GM19438 (cell line): ENCODE data around the gene BEX4.
"Not testable (repeated sequence)": the region's sequence is repeated elsewhere in the genome, so short reads cannot be mapped to it uniquely, and the experiment has no call there.

Experiments
- ATAC-seq: cut with Tn5 transposase; IDR thresholded peaks from one replicate; pipeline ENCODE4 v1.9.1; 2021; ENCODE audit warnings: low read depth; ENCODE audit not compliant: unreplicated experiment

Gene BEX4, protein sequence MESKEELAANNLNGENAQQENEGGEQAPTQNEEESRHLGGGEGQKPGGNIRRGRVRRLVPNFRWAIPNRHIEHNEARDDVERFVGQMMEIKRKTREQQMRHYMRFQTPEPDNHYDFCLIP

GRCh38 chrX:103214870-103215424 lies at the start of gene BEX4:
TSS of gene BEX4 (plus strand) at chrX:103215108. CDS start at chrX:103216154, 1,046 bp downstream.
- ATAC-seq = peak; percentile 93

- no peak for ATAC-seq
These were observed 44.7 kb upstream of the BEX4 start for GRCh38 chrX:103170216-103170615.

GRCh38 chrX:103171353-103171752 lies 43.6 kb upstream of the BEX4 start:
- ATAC-seq = no peak

DNA sequence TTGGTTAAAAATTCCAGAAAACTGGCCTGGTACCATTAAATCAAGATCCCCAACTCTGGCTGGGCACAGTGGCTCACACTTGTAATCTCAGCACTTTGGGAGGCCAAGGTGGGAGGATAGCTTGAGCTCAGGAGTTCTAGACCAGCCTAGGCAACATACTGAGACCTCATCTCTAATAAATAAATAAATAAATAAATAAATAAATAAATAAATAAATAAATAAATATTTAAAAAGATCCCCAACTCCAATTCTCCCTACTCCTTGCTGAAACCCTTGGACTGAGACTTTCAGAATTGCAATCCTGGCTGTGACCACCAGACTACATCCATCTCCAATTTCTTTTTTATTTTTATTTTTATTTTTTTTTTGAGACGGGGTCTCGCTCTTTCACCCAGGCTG lies 39.7 kb upstream of the BEX4 start:
- ATAC-seq = not testable (repeated sequence)

DNA sequence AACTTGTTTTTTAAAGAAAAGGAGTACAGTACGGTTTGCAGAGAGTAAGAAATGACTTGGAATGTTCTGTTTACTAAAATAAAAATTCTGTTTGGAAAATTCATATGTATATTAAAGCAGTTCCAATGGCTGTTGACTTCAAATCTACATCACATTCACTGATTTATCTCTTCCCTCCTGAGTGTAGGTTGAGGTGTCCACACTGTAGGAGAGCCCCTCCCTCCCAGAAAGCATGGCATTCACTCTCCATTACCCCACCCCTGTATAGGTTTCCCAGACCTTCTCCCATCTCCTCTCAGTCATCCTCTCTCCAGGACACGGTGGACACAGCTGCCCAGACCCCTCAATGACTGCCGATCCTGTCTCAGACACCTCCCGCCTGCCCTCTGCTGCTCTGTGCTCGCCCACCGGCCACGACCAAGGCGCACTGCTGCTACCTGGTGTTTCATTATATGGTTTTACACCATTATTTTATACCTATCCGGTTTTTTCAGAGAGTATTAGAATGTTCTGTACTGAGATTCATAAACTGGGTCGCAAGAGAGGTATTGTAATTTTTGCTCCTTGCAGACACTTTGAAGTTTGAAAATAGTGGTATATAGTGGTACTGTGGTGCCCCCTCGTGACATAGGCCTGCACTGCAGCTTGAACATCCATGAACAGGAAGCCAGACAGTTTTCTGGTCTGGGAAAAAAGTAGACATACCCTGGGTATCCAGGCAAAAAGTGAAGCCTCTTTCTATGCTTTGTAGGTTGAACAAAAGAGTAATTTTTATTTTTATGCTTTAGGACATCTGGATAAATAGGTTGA lies 38.8 kb upstream of the BEX4 start:
- ATAC-seq = no peak

DNA sequence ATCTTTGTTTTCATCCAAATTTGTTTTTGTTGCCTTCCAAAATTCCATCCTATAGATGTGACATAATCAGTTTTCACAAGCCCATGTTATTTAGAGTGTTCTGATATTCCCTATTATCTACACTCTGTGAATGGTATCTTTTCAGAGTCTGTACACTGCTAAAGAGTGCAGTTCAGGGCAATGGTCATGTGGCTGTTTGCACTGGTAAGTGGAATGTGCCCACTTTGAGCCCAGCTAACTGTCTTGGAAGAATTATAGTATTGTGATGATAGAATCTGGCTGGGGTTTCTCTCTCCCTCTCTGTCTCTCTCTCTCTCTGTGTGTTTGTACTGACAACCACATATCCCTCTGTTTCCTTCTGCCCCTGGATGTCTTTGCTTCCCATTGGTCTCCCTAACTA lies 37.4 kb upstream of the BEX4 start:
- ATAC-seq = no peak

DNA sequence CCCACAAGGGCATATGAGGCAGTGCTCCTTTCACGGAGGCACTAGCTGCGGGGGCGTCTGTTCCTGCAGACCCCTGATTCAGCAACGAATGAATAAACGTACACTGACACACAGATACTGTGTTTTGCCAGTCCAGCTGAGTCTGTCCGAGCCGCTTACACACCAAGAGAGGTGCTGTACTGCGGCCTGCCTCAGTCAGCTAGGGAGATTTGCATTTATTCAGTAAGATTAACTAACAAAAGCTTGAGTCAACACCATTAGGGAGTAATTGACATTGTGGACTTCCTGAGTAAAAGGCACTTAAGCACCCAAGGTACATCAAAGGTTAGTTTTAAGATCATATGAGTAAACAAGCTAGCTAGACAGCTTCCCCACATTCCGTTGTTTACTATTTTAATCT lies 31.0 kb upstream of the BEX4 start:
- no peak for ATAC-seq

GRCh38 chrX:103187953-103188475 lies 26.9 kb upstream of the BEX4 start:
- ATAC-seq = no peak

DNA sequence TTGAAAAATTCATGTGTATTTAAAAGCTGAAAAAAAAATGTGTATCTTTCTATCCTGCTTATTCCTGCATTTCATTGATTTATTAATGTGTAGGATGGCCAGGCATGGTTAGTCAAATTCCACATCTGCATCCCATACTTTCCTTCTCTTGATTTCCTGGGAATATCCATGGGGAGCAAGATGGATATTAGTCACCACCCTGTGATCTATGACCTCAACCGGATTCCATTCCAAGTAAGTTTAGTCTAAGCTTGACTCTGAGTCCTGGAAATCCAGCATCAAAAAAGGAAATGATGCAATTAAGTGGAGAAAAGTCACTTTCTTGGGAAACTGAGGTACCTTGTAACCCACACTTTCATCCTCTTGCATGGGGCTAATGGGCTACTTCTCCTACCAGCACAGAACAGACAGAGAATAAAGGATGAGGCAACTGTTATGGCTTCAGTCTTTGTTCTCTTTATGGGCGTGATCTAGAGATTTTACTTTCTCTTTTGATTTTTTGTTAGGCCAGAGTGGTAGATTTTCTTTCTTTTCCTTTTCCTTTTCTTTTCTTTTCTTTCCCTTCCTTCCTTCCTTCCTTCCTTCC lies 17.1 kb upstream of the BEX4 start:
- no peak for ATAC-seq

GRCh38 chrX:103198668-103199067 lies 16.2 kb upstream of the BEX4 start:
- ATAC-seq = not testable (repeated sequence)

DNA sequence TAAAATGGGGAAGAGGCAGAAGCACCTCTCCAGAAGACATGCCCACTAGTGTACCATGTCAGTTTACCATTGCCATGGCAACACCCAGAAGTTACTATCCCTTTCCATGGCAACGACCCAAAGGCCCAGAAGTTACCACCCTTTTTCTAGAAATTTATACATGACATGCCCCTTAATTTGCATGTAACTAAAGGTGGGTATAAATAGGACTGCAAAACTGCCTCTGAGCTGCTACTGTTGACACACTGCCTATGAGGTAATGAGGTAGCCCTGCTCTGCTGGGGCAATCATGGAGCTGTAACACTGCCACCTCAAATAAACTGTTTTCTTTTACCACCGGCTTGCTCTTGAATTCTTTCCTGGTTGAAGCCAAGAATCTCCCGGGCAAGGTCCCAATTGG lies 13.9 kb upstream of the BEX4 start:
- no peak for ATAC-seq

DNA sequence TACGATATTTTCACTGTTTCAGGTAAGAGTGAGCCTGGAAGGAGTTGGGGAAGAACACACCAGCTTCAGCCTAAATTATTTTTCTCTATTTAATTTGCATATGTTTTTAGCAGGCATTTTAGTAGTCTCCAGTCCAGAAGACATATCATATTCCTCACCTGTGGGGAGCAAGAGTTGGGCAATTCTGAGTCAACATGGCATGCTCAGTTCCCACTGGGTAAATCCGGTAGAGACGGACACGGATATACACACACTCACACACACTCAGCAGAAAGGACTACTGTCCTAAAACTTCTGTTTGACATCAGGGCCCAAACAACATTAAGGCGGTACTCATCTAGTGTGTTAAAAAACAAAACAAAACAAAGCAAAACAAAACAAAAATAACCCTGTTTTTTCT lies 4.9 kb upstream of the BEX4 start:
- ATAC-seq = no peak

DNA sequence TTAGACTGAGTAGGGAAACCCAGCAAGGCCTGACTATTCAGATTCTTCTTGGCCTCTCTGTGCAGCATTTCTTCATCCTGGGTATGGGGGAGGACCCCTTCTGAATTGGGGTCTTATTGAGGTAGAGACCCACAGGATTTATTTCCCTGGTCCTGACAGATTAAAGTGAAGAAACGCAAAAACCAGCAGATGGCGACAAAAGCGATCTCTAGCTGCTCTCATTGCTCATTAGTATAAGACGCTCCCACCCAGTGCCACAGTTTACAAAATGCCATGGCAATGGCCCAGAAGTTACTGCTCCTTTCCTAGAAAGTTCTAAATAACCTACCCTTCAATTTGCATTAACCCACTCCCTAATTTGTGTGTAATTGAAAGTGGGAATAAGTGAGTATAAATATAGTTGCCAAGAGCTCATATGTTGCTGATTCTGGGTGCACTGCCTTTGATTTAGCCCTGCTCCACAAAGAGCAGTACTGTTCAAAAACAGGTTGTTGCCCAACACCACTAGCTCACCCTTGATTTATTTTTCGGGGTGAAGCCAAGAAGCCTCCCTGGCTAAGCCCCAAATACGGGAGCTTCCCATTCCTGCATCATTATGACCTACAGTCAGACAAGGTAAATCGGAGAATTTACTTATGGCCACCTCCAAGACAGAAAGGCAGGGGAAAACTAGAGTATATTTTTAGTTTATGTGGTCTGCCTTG lies 3.7 kb upstream of the BEX4 start:
- ATAC-seq = no peak

- ATAC-seq = no peak
These were observed 2.0 kb upstream of the BEX4 start for GRCh38 chrX:103212749-103213457.

DNA sequence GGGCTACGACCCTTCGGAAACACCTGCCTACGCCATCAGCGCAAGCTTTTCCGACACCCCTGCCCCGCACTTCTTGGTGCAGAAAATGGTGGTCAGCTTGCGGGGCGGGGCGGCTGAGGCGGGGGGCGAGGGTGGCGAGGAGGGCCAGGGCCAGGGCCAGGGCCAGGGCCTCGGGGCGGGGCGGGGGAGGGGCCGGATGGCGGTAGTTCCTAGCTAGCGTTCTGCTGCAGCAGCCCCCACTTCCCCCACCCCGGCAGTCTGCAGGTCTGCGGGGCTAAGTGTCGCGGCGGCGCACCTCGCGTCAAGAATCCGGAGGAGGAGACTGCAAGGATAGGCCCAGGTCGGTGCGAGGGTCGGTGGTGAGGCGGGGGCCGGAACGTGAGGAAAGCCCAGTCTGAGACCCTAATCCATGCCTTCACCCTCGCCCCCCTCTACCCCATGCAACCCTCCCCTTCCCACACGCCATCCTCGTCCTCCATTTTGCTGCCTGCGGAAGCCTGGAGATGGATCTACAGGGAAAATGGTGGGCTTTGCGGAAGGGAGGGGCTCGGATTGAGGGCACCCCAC lies 600 bp downstream of the BEX4 start:
- ATAC-seq = peak; percentile 17

DNA sequence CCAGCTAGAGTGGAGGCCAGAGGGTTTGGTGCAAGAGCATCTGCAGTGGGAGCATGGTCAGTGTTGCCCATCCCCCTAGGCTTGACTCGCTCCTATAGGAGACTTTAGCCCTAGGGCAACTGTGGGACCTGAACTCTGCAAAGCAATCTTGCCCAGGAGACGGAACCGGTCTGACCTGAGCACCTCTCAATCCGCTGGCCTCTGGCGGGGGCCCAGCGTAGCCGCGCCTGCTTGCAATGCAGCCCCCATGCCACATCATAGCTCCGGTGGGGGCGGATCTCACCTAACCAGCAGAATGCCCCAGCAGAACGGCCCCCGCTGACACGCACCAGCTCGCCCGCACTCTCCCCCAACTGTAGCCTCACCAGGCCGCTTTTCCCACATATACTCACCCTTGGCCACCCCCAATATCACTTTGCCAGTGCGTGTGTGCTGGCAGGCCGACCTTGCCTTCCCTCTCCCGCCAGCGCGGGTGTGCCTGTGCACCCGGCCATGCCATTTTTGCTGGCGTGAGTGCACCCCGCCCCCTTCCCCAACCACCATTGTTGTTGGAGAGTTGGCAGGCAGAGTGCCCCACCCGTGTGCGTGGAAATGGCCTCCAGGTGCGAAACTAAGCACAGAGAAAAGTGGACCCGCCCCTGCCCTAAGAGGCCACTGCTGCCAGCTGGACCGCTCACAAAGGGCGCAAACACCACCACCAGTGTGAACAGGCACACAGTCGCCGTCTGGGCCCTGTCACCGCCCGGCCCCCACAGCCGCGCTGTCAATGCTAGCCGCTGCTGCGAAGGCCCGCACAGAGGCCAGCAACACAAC lies 5.8 kb downstream of the BEX4 start:
- no peak for ATAC-seq

DNA sequence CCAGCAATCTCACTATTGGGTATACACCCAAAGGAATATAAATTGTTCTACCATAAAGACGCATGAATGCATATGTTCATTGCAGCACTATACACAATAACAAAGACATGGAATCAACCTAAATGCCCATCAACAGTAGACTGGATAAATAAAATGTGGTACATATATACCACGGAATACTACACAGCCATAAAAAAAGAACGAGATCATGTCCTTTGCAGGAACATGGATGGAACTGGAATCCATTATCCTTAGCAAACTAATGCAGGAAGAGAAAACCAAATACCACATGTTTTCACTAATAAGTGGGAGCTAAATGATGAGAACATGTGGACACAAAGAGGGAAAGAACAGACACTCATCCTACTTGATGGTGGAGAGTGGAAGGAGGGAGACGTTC lies 11.0 kb downstream of the BEX4 start:
- ATAC-seq = not testable (repeated sequence)

GRCh38 chrX:103233263-103233662 lies 18.4 kb downstream of the BEX4 start:
- ATAC-seq = no peak

DNA sequence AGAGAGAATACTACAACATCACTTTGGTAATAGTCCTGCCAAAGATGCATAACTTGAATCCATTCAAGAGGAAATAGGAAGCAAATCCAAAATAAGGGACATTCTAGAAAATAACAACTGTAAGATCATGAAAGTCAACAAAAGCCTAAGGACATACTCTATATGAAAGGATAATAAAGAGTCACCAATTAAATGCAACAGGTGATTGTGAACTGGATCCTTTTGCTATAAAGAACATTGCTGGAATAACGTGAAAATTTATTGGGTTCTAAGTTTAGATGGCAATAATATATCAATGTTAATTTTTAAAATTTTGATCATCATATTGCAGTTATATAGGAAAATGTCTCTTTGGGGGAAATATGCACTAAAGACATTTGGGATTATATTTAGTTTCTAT lies 20.0 kb downstream of the BEX4 start:
- no peak for ATAC-seq
